Stimulated activated CD8-positive, alpha-beta memory T cell treated with anti-CD3 and anti-CD28 coated beads, Interleukin-15, amount 100 ng/mL, for 48 hours (primary cell): ENCODE results near the gene ZNF621.
"Not testable (repeated sequence)": the region's sequence is repeated elsewhere in the genome, so short reads cannot be mapped to it uniquely, and the experiment has no call there.

Source experiments
- DNase-seq, 2 donors: peaks; one replicate each; pipeline ENCODE4 v3.0.0-alpha.2; 2020; ENCODE audit warnings: low read depth in 2 of 2

The ZNF621 gene

GRCh38 chr3:40534283-40534682, 9.5 kb downstream of the ZNF621 start:
- DNase-seq: no peak

DNA sequence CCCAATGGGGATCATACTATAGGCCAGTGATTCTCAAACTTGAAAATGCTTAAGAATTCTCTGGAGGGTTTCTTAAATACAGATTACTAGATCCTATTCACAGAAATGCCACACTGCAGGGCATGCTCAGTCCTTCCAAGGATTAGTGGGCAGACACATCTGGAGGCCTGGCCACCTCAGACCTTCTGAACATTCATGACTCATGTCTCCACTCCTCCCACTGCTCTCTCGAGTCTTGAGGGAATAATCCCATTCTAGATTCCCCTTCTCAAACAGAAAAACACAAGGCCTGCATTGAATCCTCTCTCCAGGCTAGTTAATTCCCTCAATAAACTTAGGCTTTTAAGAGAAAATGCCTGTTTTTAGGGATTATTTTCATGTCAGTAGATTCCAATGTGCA, 22.1 kb downstream of the ZNF621 start:
- no peak for DNase-seq

- DNase-seq: no peak
These were observed 25.4 kb downstream of the ZNF621 start for GRCh38 chr3:40550167-40550566.

DNA sequence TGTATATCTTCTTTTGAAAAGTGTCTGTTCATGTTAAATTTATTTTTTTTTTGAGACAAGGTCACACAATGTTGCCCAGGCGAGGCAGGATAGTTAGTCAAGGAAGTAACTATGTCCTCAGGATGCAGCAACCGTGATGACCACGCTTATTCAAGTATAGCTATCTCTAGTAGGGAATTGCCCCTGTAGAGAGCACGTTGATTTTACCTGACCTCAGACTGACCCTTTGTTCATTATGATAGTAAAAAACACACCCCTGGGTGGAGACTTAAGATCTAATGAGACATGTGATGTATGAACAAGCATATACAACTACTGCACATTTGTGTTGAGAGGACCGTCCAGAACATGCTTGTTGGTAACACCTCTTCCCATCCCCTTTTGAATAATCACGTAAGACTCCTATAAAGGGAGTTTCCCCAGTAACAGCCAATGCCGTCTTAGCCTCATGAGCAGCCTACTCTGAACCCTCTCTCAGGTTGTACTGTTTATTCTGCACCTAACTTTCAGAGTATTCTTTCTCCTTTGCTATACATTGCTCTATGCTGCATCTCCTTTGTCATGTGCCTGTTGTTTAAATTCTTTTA, 32.9 kb downstream of the ZNF621 start:
- no peak for DNase-seq

GRCh38 chr3:40562482-40562881, 37.7 kb downstream of the ZNF621 start:
- not testable (repeated sequence) for DNase-seq

DNA sequence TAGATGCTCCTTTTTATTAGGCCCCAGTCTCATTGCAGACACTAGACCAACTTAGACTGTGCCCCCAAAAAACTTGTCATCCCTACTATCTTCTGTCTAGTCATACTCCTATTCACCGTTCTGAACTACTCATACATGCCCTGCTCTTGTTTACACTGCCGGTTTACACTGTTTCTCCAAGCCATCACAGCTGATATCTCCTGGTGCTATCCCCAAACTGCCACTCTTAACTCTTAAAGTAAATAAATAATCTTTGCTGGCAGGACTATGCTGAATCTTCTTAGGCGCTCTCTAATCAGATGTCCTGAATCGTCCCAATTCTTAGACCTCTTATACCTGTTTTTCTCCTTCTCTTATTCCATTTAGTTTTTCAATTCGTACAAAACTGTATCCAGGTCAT, 40.9 kb downstream of the ZNF621 start:
- not testable (repeated sequence) for DNase-seq

DNA sequence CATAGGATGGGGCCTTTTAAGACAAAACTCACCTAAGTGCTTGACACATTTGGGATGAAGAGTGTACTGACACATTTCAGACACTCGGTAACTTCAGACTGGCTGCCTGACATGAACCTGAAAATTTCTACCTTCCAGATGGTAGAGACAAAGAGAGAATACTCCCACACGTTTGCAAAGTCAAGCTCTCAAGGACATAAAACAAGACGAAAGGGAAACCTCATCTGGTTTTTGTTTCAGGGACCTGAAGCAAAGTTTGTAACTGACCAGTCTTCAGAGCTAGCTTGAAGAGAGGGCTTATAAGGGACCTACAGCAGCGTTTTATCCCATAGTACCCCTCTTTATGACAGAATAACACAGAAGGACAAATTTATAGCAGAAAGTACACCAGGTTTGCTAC, 41.9 kb downstream of the ZNF621 start:
- DNase-seq: no peak

GRCh38 chr3:40572588-40572987, 47.8 kb downstream of the ZNF621 start:
- DNase-seq: no peak

- no peak for DNase-seq
These were observed 49.3 kb downstream of the ZNF621 start for GRCh38 chr3:40574050-40574449.

DNA sequence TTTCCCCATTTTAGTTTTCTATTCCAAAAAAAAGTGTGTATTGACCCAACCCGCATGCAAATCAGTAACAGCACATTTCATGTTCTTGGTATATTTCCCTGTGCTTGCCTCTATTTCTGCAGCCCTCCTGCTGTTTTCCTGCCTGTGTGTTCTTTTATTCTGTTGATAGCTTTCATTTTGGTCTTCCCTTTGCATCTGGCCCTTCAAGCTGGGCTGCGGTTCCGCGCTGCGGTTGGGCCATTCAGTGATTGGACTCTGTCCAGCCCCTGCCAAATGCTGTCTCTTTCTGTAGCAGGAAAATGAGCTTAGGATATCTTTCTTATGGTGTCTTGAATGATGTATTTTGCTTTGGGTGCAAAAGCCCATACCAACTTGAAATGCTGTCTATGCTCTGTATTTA, 49.9 kb downstream of the ZNF621 start:
- no peak for DNase-seq

GRCh38 chr3:40576396-40576795, 51.6 kb downstream of the ZNF621 start:
- DNase-seq: no peak

GRCh38 chr3:40580494-40581091, 55.8 kb downstream of the ZNF621 start:
- peak; percentile 28 to 33 for DNase-seq

DNA sequence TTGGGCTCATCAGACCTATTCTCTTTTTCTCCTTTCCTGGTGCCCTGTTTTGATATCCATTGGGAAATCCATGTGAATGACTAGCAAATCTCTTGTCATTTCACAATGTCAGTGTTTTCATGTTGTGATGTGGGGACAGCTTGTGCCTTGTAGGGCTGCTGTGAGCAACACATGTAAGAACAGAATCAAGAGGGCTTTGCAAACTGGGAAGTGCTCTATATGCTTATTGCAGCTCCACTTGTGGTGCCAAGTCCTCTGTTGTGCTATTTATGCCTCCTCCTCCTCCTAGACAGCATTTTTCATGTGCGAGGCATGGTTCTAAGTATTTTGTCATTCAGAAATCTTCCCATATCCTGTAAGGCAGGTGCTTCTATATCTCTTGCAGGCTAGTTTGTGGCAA, 56.4 kb downstream of the ZNF621 start:
- no peak for DNase-seq

DNA sequence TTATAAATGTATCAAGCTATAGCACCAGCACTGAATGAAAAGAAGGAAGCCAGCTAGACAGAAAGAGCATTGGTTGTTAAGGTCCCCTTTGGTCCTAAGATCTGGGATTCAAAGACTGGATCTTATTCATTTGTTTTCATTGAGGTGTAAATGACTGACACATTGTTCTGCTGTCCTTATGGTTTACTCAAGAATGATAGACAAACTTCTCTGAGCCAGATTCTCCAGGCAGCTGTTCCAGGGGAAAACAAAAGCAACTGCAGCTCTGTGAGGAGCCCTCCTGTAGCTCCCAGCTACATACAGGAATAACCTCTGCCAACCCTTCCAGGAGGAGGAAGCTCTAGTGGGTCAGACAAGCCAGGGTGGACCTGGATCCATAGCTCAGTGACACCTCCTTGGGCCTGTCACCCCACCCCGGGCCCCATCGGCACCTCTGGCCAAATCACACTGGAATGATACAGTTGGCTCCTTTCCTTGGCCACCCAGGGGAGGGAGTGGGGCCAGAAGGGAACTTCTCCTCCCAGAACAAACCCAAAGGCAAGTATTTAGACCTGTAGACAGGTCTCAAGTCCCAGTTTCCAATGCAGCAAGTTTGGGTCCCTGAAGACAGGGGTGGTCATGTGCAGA, 57.8 kb downstream of the ZNF621 start:
- no peak for DNase-seq

GRCh38 chr3:40583691-40584090, 58.9 kb downstream of the ZNF621 start:
- DNase-seq: no peak

DNA sequence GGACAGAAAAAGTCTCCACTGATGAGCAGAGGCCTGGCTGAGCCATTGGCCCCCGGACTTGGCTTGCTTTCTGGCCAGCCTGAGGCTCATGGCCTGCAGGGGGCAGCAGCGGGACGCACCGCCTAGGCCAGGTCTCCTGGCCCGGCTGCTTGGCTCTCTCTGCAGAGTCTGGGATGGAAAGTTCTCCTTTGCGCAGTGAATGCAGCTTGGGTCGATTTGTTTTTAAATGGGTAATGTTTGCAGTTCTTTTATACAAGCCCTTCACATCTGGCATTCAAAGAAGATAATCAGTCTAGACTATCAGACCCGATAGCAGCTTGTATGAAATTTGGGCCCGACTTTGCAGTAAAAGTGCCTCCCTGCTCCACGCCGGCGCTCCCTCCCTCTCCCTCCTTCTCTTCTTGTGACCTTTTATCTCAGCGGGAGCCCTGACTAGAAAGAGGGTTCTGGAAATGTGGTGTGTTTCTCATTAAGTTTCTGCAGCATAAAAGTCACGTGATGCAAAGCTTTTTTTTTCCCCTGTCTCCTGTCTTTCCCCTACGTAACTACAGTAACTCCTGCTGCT, 59.9 kb downstream of the ZNF621 start:
- peak; percentile 32 to 56 for DNase-seq

GRCh38 chr3:40585381-40586016, 60.7 kb downstream of the ZNF621 start:
- no peak for DNase-seq

GRCh38 chr3:40586901-40587300, 62.1 kb downstream of the ZNF621 start:
- no peak for DNase-seq

DNA sequence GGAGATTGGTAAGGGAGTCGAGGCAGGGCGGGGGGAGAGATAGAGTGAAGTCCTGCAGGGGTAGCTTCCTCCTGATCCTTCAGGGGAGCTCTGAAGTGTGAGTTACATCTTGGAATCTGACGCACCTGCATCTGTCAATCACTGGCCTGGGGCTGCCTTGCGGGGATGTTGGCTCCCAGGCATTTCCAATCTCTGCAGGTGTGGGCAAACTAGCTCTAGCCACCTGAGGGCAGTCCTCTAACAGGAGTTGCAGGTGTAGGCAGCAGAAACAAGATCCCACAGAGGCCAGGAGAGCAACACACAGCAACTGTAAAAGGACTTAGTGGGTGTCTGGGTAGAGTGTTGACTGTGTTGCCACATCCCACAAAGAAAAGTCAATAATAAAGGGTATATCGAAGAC, 63.6 kb downstream of the ZNF621 start:
- no peak for DNase-seq
